MM.1S (cell line): ENCODE data around the gene C1orf21.

ENCODE experiments used
- CTCF ChIP-seq: fragments of 300-600 bp; sonication (generic); IDR thresholded peaks from 2 replicates; pipeline ENCODE4 v1.5.1; 2016; ENCODE audit warnings: antibody characterized with exemption, low read length, mixed read lengths
- EZH2 ChIP-seq: fragments of 300-600 bp; sonication (generic); optimal IDR thresholded peaks from 2 replicates; pipeline ENCODE3; 2017; ENCODE audit warnings: low read depth, mild to moderate bottlenecking, antibody characterized with exemption, low read length, mixed read lengths
- EZH2phosphoT487 ChIP-seq: fragments of 300-600 bp; sonication (generic); IDR thresholded peaks from 2 replicates; pipeline ENCODE4 v1.6.1; 2018; ENCODE audit warnings: antibody characterized with exemption, low read length

- TF ChIP-seq CTCF: no peak
- TF ChIP-seq EZH2: no peak
- TF ChIP-seq EZH2phosphoT487: no peak
Measured at GRCh38 chr1:184542291-184542690, 155.5 kb downstream of the C1orf21 start.
